ENCODE measurements around the gene ICOSLG.
"Not testable (repeated sequence)": the region's sequence is repeated elsewhere in the genome, so short reads cannot be mapped to it uniquely, and the experiment has no call there.

DNA sequence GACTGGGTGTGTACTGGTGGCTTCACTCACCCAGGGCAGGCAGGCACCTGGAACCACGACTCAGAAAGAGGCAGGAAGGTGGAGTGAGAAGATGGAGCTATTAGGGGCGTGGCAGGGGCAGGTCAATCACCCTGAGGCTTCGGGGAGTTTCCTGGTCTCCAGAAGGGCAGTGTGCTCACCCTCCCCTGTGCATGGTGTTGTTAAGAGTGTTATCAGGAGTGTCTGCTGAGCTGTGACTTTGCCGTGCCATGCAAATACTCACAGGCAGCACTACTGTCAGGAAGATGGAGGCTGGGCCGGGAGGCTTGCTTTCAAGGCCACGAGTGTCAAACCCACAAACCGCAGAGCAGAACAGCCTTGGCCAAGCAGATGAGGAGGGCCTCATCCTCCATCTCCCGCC is 22.3 kb downstream of the ICOSLG start:
- TF ChIP-seq, protein P1, sequence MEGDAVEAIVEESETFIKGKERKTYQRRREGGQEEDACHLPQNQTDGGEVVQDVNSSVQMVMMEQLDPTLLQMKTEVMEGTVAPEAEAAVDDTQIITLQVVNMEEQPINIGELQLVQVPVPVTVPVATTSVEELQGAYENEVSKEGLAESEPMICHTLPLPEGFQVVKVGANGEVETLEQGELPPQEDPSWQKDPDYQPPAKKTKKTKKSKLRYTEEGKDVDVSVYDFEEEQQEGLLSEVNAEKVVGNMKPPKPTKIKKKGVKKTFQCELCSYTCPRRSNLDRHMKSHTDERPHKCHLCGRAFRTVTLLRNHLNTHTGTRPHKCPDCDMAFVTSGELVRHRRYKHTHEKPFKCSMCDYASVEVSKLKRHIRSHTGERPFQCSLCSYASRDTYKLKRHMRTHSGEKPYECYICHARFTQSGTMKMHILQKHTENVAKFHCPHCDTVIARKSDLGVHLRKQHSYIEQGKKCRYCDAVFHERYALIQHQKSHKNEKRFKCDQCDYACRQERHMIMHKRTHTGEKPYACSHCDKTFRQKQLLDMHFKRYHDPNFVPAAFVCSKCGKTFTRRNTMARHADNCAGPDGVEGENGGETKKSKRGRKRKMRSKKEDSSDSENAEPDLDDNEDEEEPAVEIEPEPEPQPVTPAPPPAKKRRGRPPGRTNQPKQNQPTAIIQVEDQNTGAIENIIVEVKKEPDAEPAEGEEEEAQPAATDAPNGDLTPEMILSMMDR (optimal IDR thresholded peaks at IDR 0.05 in 1 of 3, IDR thresholded peaks at IDR 0.05 in 1 of 3, conservative IDR thresholded peaks at IDR 0.05 in 1 of 3; ENCODE audit: extremely low read depth in 1 of 3, insufficient read depth in 2 of 3, low read length in 3 of 3) = not testable (repeated sequence)
- TF ChIP-seq EZH2 (IDR thresholded peaks at IDR 0.05; ENCODE audit: low read length) = not testable (repeated sequence)

Data from keratinocyte (primary cell).